ENCODE measurements around the gene ZPR1. TPM values are rescaled to one million over a fixed set of nuclear protein-coding genes. Genes with fewer than 3 reads are reported as not detected.

The ZPR1 gene
- total RNA-seq, 1 donor: 36.2 TPM

DNA sequence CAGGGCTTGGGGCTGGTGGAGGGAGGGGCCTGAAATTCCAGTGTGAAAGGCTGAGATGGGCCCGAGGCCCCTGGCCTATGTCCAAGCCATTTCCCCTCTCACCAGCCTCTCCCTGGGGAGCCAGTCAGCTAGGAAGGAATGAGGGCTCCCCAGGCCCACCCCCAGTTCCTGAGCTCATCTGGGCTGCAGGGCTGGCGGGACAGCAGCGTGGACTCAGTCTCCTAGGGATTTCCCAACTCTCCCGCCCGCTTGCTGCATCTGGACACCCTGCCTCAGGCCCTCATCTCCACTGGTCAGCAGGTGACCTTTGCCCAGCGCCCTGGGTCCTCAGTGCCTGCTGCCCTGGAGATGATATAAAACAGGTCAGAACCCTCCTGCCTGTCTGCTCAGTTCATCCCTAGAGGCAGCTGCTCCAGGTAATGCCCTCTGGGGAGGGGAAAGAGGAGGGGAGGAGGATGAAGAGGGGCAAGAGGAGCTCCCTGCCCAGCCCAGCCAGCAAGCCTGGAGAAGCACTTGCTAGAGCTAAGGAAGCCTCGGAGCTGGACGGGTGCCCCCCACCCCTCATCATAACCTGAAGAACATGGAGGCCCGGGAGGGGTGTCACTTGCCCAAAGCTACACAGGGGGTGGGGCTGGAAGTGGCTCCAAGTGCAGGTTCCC lies 41.8 kb upstream of the ZPR1 start, which contains the start of gene APOC3:
Gene APOC3 (plus strand): TSS at position 383 of the 659 bp plus-strand sequence. CDS start 676 bp downstream, outside the sequence.
- Histone ChIP-seq H3K9me3 (ENCODE audit: low read depth, low read length) (no peaks in the 10 kb centered on the region), H3K4me2 (ENCODE audit: insufficient read depth, low read length) (no peak within 1 kb of the TSS), H3K36me3 (ENCODE audit: insufficient read depth, low read length) (no peaks in the 10 kb centered on the region), H2AFZ (ENCODE audit: low read length) (peak within 1 kb of the TSS; percentile 41), H3K27ac (ENCODE audit: low read depth, low read length) (no peak within 1 kb of the TSS), H3K4me3 (ENCODE audit: insufficient read depth, low read length) (no peak within 1 kb of the TSS), H3K27me3 (ENCODE audit: insufficient read depth, low read length) (no peaks in the 10 kb centered on the region), H3K79me2 (ENCODE audit: insufficient read depth, low read length) (no peaks in the 10 kb centered on the region), H4K20me1 (ENCODE audit: insufficient read depth, low read length) (no peaks in the 10 kb centered on the region), H3K4me1 (ENCODE audit: insufficient read depth, low read length) (peaks cover 9% of the 10 kb centered on the region)
- DNase-seq (ENCODE audit: insufficient read length, low spot score, missing footprints): peak; percentile 94
- TF ChIP-seq, protein P1, sequence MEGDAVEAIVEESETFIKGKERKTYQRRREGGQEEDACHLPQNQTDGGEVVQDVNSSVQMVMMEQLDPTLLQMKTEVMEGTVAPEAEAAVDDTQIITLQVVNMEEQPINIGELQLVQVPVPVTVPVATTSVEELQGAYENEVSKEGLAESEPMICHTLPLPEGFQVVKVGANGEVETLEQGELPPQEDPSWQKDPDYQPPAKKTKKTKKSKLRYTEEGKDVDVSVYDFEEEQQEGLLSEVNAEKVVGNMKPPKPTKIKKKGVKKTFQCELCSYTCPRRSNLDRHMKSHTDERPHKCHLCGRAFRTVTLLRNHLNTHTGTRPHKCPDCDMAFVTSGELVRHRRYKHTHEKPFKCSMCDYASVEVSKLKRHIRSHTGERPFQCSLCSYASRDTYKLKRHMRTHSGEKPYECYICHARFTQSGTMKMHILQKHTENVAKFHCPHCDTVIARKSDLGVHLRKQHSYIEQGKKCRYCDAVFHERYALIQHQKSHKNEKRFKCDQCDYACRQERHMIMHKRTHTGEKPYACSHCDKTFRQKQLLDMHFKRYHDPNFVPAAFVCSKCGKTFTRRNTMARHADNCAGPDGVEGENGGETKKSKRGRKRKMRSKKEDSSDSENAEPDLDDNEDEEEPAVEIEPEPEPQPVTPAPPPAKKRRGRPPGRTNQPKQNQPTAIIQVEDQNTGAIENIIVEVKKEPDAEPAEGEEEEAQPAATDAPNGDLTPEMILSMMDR (IDR thresholded peaks at IDR 0.05; ENCODE audit: extremely low read depth, low read depth, low read length): no peak

GRCh38 chr11:116828632-116829524 lies 41.1 kb upstream of the ZPR1 start:
- Histone ChIP-seq H3K27ac (ENCODE audit: low read depth, low read length) (no peak overlapping the region), H3K36me3 (ENCODE audit: insufficient read depth, low read length) (no peaks in the 10 kb centered on the region)

DNA sequence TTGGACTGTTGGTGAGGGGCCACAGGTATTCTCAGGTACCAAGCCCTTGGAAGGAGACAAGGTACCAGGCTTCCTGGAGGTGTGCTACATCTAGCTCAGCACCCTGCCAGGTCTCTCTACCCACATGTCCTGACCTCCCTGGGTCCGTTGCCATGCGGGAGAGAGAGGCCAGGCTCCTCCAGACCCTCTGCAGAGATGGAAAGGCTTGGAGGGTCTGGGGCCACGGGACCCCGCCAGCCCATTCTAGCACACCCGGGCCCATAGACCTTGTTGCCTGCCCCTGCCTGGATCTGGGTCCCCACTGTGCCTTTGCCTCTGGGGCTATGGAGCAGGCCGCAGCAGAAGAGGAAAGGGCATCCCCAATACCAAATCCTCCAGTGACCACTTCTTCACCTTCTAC lies 39.6 kb upstream of the ZPR1 start:
- H3K9me3 ChIP-seq (ENCODE audit: low read depth, low read length): no peaks in the 10 kb centered on the region
- H3K27me3 ChIP-seq (ENCODE audit: insufficient read depth, low read length): no peaks in the 10 kb centered on the region
- H3K79me2 ChIP-seq (ENCODE audit: insufficient read depth, low read length): no peaks in the 10 kb centered on the region
- no peak overlapping the region for H3K27ac ChIP-seq (ENCODE audit: low read depth, low read length)
- TF ChIP-seq, protein P1 (IDR thresholded peaks at IDR 0.05; ENCODE audit: extremely low read depth, low read depth, low read length): no peak
- H2AFZ ChIP-seq (ENCODE audit: low read length): no peak overlapping the region
- no peak overlapping the region for H3K4me2 ChIP-seq (ENCODE audit: insufficient read depth, low read length)
- no peak for DNase-seq (ENCODE audit: insufficient read length, low spot score, missing footprints)
- no peaks in the 10 kb centered on the region for H4K20me1 ChIP-seq (ENCODE audit: insufficient read depth, low read length)
- H3K4me1 ChIP-seq (ENCODE audit: insufficient read depth, low read length): peaks cover 9% of the 10 kb centered on the region
- H3K4me3 ChIP-seq (ENCODE audit: insufficient read depth, low read length): no peak overlapping the region
- H3K36me3 ChIP-seq (ENCODE audit: insufficient read depth, low read length): no peaks in the 10 kb centered on the region

More at GRCh38 chr11:116828632-116829524, 41.1 kb upstream of the ZPR1 start:
- DNase-seq (ENCODE audit: insufficient read length, low spot score, missing footprints): no peak
- Histone ChIP-seq H3K4me2 (ENCODE audit: insufficient read depth, low read length) (no peak overlapping the region), H3K9me3 (ENCODE audit: low read depth, low read length) (no peaks in the 10 kb centered on the region), H3K4me3 (ENCODE audit: insufficient read depth, low read length) (no peak overlapping the region), H4K20me1 (ENCODE audit: insufficient read depth, low read length) (no peaks in the 10 kb centered on the region), H3K4me1 (ENCODE audit: insufficient read depth, low read length) (peaks cover 9% of the 10 kb centered on the region), H3K27me3 (ENCODE audit: insufficient read depth, low read length) (no peaks in the 10 kb centered on the region), H3K79me2 (ENCODE audit: insufficient read depth, low read length) (no peaks in the 10 kb centered on the region), H2AFZ (ENCODE audit: low read length) (peak overlapping the region; percentile 41)
- TF ChIP-seq, protein P1 (IDR thresholded peaks at IDR 0.05; ENCODE audit: extremely low read depth, low read depth, low read length): no peak
